Activated CD4-positive, CD25-positive, alpha-beta regulatory T cell treated with anti-CD3 and anti-CD28 coated beads, Interleukin-2, amount 50 U/mL, for 24 hours (primary cell): ENCODE data around the gene HOXA3.
A peak's percentile ranks its signal among the peaks of the same experiment; 100 is the strongest.

ENCODE experiments used
- ATAC-seq, 2 donors: fragments of 150-1000 bp; cut with Tn5 transposase; one replicate each; pipeline ENCODE4 v1.10.0; 2021; ENCODE audit warnings: mild to moderate bottlenecking in 1 of 2, moderate library complexity in 1 of 2

Gene HOXA3

DNA sequence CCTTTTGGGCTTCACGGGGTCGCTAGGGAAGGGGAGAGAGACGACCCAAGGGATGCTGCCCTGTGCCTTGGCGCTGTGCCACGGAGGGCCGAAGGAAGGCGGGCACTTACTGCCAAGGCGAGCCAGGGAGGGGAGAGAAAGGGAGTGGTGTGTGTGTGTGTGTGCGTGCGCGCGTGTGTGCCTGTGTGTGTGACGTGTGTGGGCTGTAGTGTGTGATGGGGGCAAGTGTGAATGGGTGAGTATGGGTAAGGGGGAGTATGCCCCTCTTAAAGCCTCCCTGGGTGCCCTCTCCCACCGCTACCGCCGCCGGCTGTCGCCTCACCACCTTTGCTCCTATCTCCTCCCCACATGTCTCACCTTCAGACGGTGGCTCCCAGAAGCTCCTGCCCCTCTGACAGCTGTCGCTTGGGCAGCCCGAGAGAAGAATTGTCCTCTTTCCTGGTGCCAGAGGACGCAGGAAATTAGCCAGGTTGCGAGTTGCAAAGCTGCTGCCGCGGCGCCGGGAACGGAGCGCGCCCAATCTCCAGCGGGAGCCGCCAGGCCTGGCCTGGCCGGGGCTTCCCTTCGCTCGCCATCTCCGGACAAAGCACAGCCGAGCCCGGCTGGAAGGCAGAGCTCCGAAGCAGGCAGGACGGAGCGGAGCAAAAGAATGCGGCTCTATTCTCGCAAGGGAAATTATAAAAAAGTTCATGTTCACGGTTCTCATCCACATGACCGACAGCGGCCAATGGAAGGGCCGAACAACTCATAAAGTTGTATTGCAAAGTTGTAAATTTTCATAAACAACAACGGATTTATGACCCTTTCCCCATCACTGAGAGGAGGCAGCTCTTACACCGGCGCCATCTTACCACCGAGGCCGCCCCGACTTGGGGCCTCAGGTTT, at the start of gene HOXA3:
Gene HOXA3 (minus strand): TSS at position 653 of the 885 bp plus-strand sequence. CDS start 41,943 bp downstream, outside the sequence.
- ATAC-seq: no peak

GRCh38 chr7:27201580-27202017, 49.2 kb upstream of the HOXA3 start:
- no peak for ATAC-seq

DNA sequence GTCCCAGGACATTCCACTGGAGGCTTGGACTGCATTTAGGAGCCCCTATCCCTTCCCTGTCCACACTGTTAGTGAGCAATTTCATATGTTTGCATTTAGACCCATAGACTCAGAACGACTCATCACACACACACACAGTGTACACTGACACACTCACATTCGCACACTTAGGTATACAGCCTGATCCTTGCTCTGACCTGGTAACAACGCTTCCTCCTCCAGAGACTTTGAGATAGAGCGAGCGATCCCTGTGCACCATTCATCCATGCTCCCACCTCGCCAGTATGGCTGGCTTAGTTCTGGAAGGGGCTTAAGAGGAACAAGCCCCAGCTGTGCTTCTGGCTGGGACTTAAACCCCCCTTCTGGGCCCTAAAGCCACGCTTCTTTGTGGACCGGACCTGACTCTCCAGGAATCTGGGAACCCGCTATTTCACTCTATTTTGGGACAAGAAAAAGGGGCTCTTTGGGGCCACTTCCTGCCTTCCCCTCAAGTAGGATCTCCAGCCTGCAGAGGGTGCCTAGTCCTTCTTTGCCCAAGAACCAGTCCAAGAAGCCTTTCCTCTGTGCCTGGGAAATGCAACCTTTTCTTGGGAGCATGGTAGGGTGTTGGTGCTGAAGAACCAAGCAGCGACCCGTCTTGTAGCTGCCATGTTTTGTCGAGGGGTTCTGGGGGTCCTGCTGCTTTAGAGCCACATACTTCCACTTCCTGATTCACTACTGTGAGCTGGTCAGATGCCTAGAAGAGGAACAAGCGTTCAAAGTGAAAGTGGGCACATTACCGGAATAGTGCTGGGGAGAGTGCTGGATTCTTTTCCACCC, 48.6 kb upstream of the HOXA3 start:
- ATAC-seq: no peak

- peak; percentile 49 to 54 for ATAC-seq
Measured at GRCh38 chr7:27199849-27200760, 47.7 kb upstream of the HOXA3 start, which contains the start of gene HOXA13. TSS of gene HOXA13 (minus strand) at chr7:27200091. CDS start at chr7:27200077, 14 bp downstream.

- ATAC-seq: peak in 1 of 2 donors; percentile 17
Measured at GRCh38 chr7:27198871-27199801, 46.8 kb upstream of the HOXA3 start.

GRCh38 chr7:27198138-27198841, 45.9 kb upstream of the HOXA3 start:
- no peak for ATAC-seq

GRCh38 chr7:27197137-27198042, 45.0 kb upstream of the HOXA3 start:
- ATAC-seq: no peak

DNA sequence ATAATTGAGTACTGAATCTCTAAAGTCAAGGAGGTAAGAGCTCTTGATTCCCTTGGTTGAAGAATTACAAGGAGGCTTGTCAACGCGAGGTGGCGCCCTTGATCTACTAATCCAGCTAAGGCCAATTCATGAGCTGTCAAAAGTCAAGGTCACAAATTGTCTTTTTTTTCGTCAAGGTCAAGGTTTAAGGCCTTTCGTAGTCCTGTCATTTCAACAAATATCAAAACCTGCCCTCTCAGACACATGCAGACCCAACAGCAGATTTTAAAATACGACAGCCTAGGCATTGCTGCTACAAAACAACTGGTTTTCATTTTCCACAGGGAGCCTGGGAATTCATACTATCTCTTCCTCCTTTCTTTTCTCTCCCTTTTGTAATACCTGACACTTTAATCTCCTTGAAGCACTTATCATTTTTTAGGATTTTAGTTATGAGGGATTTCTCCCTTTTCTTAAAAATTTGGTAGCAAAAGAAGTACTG, 43.9 kb upstream of the HOXA3 start:
- ATAC-seq: no peak

GRCh38 chr7:27194686-27195379, 42.5 kb upstream of the HOXA3 start:
- no peak for ATAC-seq

GRCh38 chr7:27194002-27194352, 41.6 kb upstream of the HOXA3 start:
- no peak for ATAC-seq

GRCh38 chr7:27193335-27194001, 41.1 kb upstream of the HOXA3 start:
- no peak for ATAC-seq

DNA sequence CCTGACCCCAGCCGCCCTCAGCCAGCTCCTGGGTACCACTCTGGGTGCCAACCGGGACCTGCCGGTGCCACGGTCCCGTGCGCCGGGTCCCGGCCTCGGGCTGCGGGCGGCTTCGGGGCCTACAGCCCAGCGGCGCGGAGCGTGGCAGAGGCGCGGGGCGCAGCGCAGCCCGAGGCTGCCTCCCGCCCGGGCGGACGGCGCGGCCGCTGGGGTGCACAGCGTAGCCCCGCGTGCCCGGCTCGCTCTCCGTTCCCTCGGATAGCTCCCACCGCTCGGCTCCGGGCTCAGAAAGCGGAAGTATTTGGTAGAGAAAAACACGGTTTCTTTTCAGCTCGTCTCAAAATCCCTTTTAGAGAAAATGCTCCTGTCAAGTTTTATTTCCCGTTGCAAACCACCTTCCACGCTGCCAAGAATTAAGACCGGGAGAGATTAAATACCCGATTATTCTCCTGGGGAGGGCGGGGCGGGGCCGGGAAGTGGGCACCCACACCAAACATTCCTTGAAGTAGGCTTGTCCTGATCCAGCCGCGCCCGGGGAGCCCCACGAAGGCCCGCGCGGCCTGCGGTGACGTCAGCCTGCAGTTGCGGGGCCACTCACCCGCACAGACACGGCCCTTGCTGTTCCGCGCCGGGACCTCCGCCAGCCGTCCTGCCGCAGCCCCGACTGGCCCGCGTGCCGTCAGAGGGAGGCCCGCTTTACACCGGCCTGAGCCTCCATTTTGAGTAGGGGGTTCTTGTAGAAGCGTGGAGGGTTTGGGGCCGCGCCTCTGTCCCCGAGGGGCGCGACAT, 40.4 kb upstream of the HOXA3 start:
- ATAC-seq: peak; percentile 36 to 57

DNA sequence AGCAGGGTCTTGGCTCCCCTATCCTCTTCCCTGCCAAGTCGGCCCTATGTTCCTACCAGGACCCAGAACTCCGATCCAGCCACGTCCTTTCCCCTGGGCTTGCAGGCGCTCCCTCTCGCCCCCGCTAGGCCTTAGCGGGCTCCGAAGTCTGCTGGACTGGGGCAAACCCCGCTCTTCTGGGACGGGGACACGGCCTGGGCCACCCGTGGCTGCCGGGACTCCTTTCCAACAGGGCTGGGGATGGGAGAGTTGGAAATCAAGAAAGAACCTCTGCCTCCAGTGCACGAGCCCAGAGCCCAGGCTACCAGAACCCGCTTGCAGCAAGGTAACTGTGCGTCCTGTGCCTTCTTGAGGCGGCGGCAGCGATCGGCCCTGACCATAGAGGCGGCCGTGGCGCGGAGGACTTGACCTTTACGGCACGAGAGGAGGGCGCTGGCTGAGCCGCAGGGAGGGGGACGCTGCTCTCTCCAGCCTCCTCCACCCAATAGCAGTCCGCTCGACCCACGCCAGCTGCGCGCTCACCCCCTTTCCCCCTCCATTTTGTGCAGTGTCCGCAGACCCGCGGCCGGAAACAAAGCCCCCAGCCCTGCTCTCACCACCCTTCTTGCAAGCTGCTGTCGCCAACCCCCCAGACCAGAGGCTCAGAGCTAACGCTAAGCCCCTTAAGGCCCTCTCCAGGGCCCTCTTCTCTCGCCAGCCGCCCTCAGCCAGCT, 39.6 kb upstream of the HOXA3 start:
- ATAC-seq: no peak

DNA sequence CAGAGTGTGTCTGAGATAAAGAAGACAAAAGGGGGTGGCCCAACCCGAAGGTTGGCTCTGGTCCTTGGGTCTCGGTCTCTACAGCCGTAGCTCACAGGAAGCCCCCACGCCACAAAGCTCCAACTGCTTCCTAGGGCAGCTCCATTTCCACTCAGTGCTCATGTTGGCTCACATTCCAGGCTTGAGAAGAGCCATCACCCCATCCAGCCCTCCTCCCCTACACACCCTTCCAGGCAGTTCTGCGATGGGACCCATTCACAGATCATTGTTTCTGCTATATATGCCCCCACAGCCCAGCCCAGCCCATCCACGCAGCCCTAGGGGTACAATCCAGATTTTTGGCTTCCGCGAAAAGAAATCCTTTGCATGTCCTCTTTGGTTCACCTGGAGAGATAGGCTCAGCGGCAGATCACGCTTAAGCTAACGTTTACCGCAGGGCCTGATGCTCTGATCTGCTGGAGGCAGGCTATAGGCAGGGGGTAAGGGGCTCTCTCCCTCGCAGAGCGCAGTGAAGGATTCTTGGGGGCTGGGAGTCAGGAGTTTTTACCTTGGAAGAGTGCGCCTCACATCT, 38.9 kb upstream of the HOXA3 start:
- ATAC-seq: no peak

- no peak for ATAC-seq
Measured at GRCh38 chr7:27189997-27190748, 37.8 kb upstream of the HOXA3 start.
